DOHH2 (cell line): ENCODE measurements around the gene RNF217.

Experiments used
- H3F3A ChIP-seq: fragments of 200-600 bp; sonication (generic), shearing (Covaris generic); 2 replicates; pipeline ENCODE4 v1.6.0; 2016; ENCODE audit warnings: antibody characterized with exemption, mild to moderate bottlenecking; ENCODE audit not compliant: control insufficient read depth, insufficient read depth
- H3K27ac ChIP-seq: fragments of 200-600 bp; sonication (generic); 2 replicates; pipeline ENCODE4 v1.5.1; 2014; ENCODE audit warnings: low read depth, mild to moderate bottlenecking, low read length, moderate library complexity
- H3K27me3 ChIP-seq: fragments of 200-600 bp; sonication (generic); 2 replicates; pipeline ENCODE4 v1.6.1; 2014; ENCODE audit warnings: mild to moderate bottlenecking, low read length, mixed read lengths; ENCODE audit not compliant: control insufficient read depth
- H3K36me3 ChIP-seq: fragments of 200-600 bp; sonication (generic); 2 replicates; pipeline ENCODE4 v1.6.1; 2014; ENCODE audit warnings: mild to moderate bottlenecking, low read length, moderate library complexity, mixed read lengths; ENCODE audit not compliant: control insufficient read depth
- H3K4me1 ChIP-seq: fragments of 200-600 bp; sonication (generic); 2 replicates; pipeline ENCODE4 v1.6.1; 2014; ENCODE audit warnings: mild to moderate bottlenecking, low read length, mixed read lengths; ENCODE audit not compliant: control insufficient read depth
- H3K4me2 ChIP-seq: fragments of 200-600 bp; sonication (generic); 2 replicates; pipeline ENCODE4 v1.6.0; 2014; ENCODE audit warnings: mild to moderate bottlenecking, low read length, moderate library complexity
- H3K4me3 ChIP-seq: fragments of 200-600 bp; sonication (generic); 2 replicates; pipeline ENCODE4 v1.5.1; 2014; ENCODE audit warnings: mild to moderate bottlenecking, low read length, mixed read lengths
- H3K79me2 ChIP-seq: fragments of 200-600 bp; sonication (generic); 2 replicates; pipeline ENCODE4 v1.6.1; 2014; ENCODE audit warnings: mild to moderate bottlenecking, low read length, mixed read lengths; ENCODE audit not compliant: control insufficient read depth
- H3K9me2 ChIP-seq: fragments of 200-600 bp; sonication (generic); replicated peaks from 2 replicates; pipeline ENCODE4 v1.6.1; 2014; ENCODE audit warnings: mild to moderate bottlenecking, low read length, mixed read lengths; ENCODE audit not compliant: control insufficient read depth
- H3K9me3 ChIP-seq: fragments of 200-600 bp; sonication (generic); 2 replicates; pipeline ENCODE4 v1.6.1; 2014; ENCODE audit warnings: antibody characterized with exemption, low read length, mixed read lengths; ENCODE audit not compliant: control insufficient read depth, insufficient read depth
- H4K20me1 ChIP-seq: fragments of 200-600 bp; sonication (generic); 2 replicates; pipeline ENCODE4 v1.6.0; 2014; ENCODE audit warnings: low read depth, mild to moderate bottlenecking, antibody characterized with exemption, low read length, moderate library complexity; ENCODE audit not compliant: control insufficient read depth, insufficient read depth
- EZH2phosphoT487 ChIP-seq: fragments of 200-600 bp; sonication (generic); IDR thresholded peaks from 2 replicates; pipeline ENCODE4 v1.6.1; 2017; ENCODE audit warnings: borderline replicate concordance, mild to moderate bottlenecking, antibody characterized with exemption, low read length, moderate library complexity, mixed read lengths
- TF ChIP-seq, protein P1 (sequence below): fragments of 200-600 bp; sonication (generic); IDR thresholded peaks from one replicate; pipeline ENCODE4 v1.5.1; 2014; ENCODE audit warnings: antibody characterized with exemption, mild to moderate bottlenecking, low read depth, low read length; ENCODE audit not compliant: poor library complexity, severe bottlenecking

Gene RNF217

DNA sequence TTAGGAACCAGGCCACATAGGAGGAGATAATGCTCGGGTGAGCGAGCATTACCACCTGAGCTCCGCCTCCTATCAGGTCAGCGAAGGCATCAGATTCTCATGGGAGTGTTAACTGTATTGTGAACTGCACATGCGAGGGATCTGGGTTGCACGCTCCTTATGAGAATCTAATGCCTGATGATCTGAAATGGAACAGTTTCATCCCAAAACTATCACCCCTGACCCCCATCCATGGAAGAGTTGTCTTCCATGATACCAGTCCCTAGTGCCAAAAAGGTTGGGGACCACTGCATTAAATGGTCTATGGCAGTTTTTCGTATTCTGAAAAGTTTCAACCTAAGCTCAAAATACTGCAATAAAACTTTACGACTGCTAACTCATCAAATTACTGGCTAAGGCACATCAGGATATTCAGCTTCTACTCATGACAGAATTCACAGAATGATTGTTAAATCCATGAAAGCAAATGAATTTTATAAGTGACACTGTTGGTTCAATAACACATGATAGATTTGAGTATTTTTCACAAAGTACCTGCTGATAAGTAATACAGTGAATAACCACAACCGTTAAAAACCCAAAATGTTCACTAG, 25.9 kb downstream of the RNF217 start:
- Histone ChIP-seq H3K9me3 (no peaks in the 10 kb centered on the region), H3K9me2 (no peaks in the 10 kb centered on the region), H3K27me3 (no peaks in the 10 kb centered on the region), H3K27ac (no peak overlapping the region), H3K4me3 (no peak overlapping the region), H3F3A (no peaks in the 10 kb centered on the region), H3K4me2 (no peak overlapping the region), H3K4me1 (no peaks in the 10 kb centered on the region), H3K79me2 (no peaks in the 10 kb centered on the region), H3K36me3 (no peaks in the 10 kb centered on the region), H4K20me1 (no peaks in the 10 kb centered on the region)
- no peak for TF ChIP-seq EZH2phosphoT487
- TF ChIP-seq, protein P1, sequence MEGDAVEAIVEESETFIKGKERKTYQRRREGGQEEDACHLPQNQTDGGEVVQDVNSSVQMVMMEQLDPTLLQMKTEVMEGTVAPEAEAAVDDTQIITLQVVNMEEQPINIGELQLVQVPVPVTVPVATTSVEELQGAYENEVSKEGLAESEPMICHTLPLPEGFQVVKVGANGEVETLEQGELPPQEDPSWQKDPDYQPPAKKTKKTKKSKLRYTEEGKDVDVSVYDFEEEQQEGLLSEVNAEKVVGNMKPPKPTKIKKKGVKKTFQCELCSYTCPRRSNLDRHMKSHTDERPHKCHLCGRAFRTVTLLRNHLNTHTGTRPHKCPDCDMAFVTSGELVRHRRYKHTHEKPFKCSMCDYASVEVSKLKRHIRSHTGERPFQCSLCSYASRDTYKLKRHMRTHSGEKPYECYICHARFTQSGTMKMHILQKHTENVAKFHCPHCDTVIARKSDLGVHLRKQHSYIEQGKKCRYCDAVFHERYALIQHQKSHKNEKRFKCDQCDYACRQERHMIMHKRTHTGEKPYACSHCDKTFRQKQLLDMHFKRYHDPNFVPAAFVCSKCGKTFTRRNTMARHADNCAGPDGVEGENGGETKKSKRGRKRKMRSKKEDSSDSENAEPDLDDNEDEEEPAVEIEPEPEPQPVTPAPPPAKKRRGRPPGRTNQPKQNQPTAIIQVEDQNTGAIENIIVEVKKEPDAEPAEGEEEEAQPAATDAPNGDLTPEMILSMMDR: no peak

DNA sequence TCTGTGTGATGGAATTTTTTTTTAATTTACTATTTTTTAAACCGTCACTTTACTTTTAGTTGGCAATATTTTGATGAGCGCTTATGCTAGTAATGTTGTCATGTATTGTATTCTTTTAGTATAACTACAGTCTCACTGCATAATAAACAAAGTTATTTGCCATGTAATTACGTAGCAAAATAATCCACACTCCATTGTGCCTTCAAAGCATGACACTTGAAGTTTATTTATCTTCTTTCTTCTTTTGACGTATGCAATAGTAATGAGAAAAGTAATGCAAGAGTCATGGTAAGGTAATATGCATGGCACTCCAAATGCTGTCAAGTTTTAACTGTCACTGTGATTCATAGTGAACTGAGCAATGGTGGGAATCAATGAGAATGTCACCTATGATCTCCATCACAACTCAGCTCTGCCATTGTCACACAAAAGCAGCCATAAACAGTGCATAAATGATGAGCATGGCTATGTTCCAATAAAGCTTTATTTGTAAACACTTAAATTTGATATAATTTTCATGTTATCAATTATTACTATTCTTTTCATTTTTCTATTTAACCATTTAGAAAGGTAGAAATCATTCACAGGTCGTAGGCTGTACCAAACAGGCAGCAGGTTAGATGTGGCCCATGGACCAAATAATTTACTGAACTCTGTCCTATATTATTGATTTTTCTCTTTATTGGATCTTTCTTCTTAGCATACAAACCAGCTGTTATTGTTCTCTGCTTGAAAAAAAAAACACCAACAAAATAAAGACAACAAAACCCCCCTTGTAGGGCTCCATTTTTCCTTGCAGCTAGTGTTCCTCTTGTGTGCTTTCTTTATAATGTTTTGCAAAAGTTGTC, 27.1 kb downstream of the RNF217 start:
- Histone ChIP-seq H3K36me3 (no peaks in the 10 kb centered on the region), H3K27ac (no peak overlapping the region), H3K9me2 (no peaks in the 10 kb centered on the region), H3K4me3 (no peak overlapping the region), H3F3A (no peaks in the 10 kb centered on the region), H3K27me3 (no peaks in the 10 kb centered on the region), H3K4me1 (no peaks in the 10 kb centered on the region), H3K4me2 (no peak overlapping the region), H4K20me1 (no peaks in the 10 kb centered on the region), H3K79me2 (no peaks in the 10 kb centered on the region), H3K9me3 (no peaks in the 10 kb centered on the region)
- no peak for TF ChIP-seq EZH2phosphoT487
- TF ChIP-seq, protein P1: no peak

DNA sequence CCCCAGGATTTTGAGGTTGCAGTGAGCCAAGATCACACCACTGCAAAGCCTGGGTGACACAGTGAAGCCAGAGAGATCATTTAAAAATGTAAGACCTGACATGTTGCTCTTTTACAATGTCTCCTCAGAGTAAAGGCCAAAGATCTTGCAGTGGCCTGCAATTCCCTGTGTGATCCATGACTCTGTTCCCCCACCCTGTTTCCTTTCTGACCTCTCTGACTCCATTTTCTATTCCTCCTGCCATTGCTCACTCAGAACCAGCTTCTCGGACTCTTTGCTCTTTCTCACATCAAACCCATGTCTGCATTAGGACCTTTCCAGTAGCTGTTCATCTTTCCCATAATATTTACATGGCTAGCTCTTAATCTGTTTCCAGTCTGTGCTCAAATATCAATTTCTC, 28.8 kb downstream of the RNF217 start:
- Histone ChIP-seq H3K4me3 (no peak overlapping the region), H3K9me2 (no peaks in the 10 kb centered on the region), H3K4me1 (no peaks in the 10 kb centered on the region), H3F3A (no peaks in the 10 kb centered on the region), H3K27ac (no peak overlapping the region), H3K9me3 (no peaks in the 10 kb centered on the region), H3K36me3 (no peaks in the 10 kb centered on the region), H3K27me3 (no peaks in the 10 kb centered on the region), H3K4me2 (no peak overlapping the region), H3K79me2 (no peaks in the 10 kb centered on the region), H4K20me1 (no peaks in the 10 kb centered on the region)
- TF ChIP-seq EZH2phosphoT487: no peak
- TF ChIP-seq, protein P1: no peak
